Endothelial cell of umbilical vein (primary cell): ENCODE data around the gene MAP3K14. TPM values are rescaled to one million over a fixed set of nuclear protein-coding genes. Genes with fewer than 3 reads are reported as not detected.
A peak's percentile ranks its signal among the peaks of the same experiment; 100 is the strongest.

Source experiments
- BruUV-seq: library from RNA; stranded (reverse); fragments of 400-500 nt; replicated peaks from 2 replicates; lab custom pipeline; 2021; lab: Mats Ljungman, UMichigan
- CTCF ChIA-PET: fragments of 300-600, 350-600 bp; sonication (Branson Sonifier 250); formaldehyde crosslinking; loops from one replicate; lab custom pipeline; 2021; ENCODE audit warnings: antibody characterized with exemption, inconsistent platforms; lab: Charles Lee
- POLR2A ChIA-PET: fragments of 300-600, 350-600 bp; sonication (Branson Sonifier 250); formaldehyde crosslinking; loops from one replicate; lab custom pipeline; 2021; ENCODE audit warnings: antibody characterized with exemption, inconsistent platforms; lab: Charles Lee
- DNase-seq: peaks from one replicate; pipeline ENCODE4 v3.0.0-alpha.2; 2011; ENCODE audit warnings: low read depth, low spot score
- FAIRE-seq: peaks from 2 replicates; lab custom pipeline; 2011; peaks lifted over from hg19 to GRCh38; lab: Jason Lieb, UNC
- H2AFZ ChIP-seq: 2 replicates; pipeline ENCODE4 v1.6.0; 2012; ENCODE audit warnings: low read depth, low read length, control low read depth, inconsistent platforms
- H3K27ac ChIP-seq: 2 replicates; pipeline ENCODE4 v1.5.1; 2011; ENCODE audit warnings: low read depth, mild to moderate bottlenecking, control low read depth, low read length, moderate library complexity; ENCODE audit not compliant: insufficient read depth
- H3K27me3 ChIP-seq, 2 experiments: 2 replicates each; pipeline versions ENCODE4 v1.6.0 to v1.6.1; 2011; ENCODE audit warnings: low read length in 2 of 2, mixed read lengths in 1 of 2; ENCODE audit not compliant: control insufficient read depth in 2 of 2, insufficient read depth in 2 of 2
- H3K36me3 ChIP-seq, 2 experiments: 2 replicates in 1 of 2; 3 replicates in 1 of 2; pipeline ENCODE4 v1.5.1; 2011; ENCODE audit warnings: low read length in 2 of 2, mild to moderate bottlenecking in 1 of 2, moderate library complexity in 1 of 2; ENCODE audit not compliant: control insufficient read depth in 2 of 2, insufficient read depth in 2 of 2; ENCODE audit errors: extremely low read depth in 1 of 2
- H3K4me1 ChIP-seq: 3 replicates; pipeline ENCODE4 v1.5.1; 2011; ENCODE audit warnings: mild to moderate bottlenecking, low read length; ENCODE audit not compliant: control insufficient read depth, insufficient read depth; ENCODE audit errors: extremely low read depth
- H3K4me2 ChIP-seq: 2 replicates; pipeline ENCODE4 v1.6.1; 2011; ENCODE audit warnings: low read length, control low read depth, mixed read lengths; ENCODE audit not compliant: insufficient read depth
- H3K4me3 ChIP-seq, 3 experiments: fragments of 200-600 bp in 1 of 3; sonication (generic), shearing (Covaris generic) in 1 of 3; replicated peaks in 1 of 3; 2 replicates each; pipeline ENCODE4 v1.5.1; 2011 to 2016; ENCODE audit warnings: control low read depth in 3 of 3, low read length in 3 of 3, mild to moderate bottlenecking in 2 of 3, inconsistent platforms in 1 of 3, low read depth in 1 of 3, moderate library complexity in 1 of 3; ENCODE audit not compliant: insufficient read depth in 1 of 3
- H3K79me2 ChIP-seq: 2 replicates; pipeline ENCODE4 v1.6.0; 2012; ENCODE audit warnings: low read length, inconsistent platforms; ENCODE audit not compliant: control insufficient read depth, insufficient read depth
- H3K9ac ChIP-seq: replicated peaks from 2 replicates; pipeline ENCODE3; 2011; ENCODE audit warnings: low read length, control low read depth; ENCODE audit not compliant: insufficient read depth; ENCODE audit errors: extremely low read depth
- H3K9me1 ChIP-seq: replicated peaks from 3 replicates; pipeline ENCODE4 v1.6.0; 2011; ENCODE audit warnings: mild to moderate bottlenecking, low read length; ENCODE audit not compliant: control insufficient read depth, insufficient read depth; ENCODE audit errors: extremely low read depth
- H3K9me3 ChIP-seq: replicated peaks from 2 replicates; pipeline ENCODE4 v1.5.1; 2012; ENCODE audit warnings: low read length, inconsistent platforms; ENCODE audit not compliant: control insufficient read depth, insufficient read depth
- H4K20me1 ChIP-seq: replicated peaks from 2 replicates; pipeline ENCODE3; 2011; ENCODE audit warnings: mild to moderate bottlenecking, low read length; ENCODE audit not compliant: control insufficient read depth, insufficient read depth; ENCODE audit errors: extremely low read depth
- CTCF ChIP-seq, 2 donors: IDR thresholded peaks; 1 replicate in 1 of 2; 2 replicates in 1 of 2; pipeline ENCODE4 v1.5.1; 2011; ENCODE audit warnings: low read length in 2 of 2, mild to moderate bottlenecking in 2 of 2, moderate library complexity in 2 of 2, control low read depth in 1 of 2, inconsistent platforms in 1 of 2, low read depth in 1 of 2; ENCODE audit not compliant: insufficient read depth in 1 of 2; ENCODE audit errors: extremely low read depth in 1 of 2
- EZH2 ChIP-seq: IDR thresholded peaks from 2 replicates; pipeline ENCODE4 v1.6.1; 2012; ENCODE audit warnings: borderline replicate concordance, low read depth, mild to moderate bottlenecking, moderate library complexity, low read length, inconsistent platforms; ENCODE audit not compliant: severe bottlenecking
- JUN ChIP-seq: IDR thresholded peaks from 2 replicates; pipeline ENCODE4 v1.6.1; 2011; ENCODE audit warnings: borderline replicate concordance, low read depth; ENCODE audit not compliant: insufficient read length, insufficient read depth
- POLR2A ChIP-seq: IDR thresholded peaks from 2 replicates; pipeline ENCODE4 v1.6.1; 2012; ENCODE audit warnings: low read depth, mild to moderate bottlenecking, control low read depth, low read length
- POLR2AphosphoS5 ChIP-seq: IDR thresholded peaks from 2 replicates; pipeline ENCODE4 v1.6.1; 2012; ENCODE audit warnings: low read depth, mild to moderate bottlenecking, control low read depth, low read length, moderate library complexity; ENCODE audit not compliant: insufficient read depth
- dilution Hi-C: fragments of 300-500 bp; cut with MboI; formaldehyde crosslinking; loops from one replicate; pipeline ENCODE4 v1.15.0; 2019; ENCODE audit warnings: low sequenced_read_pairs; ENCODE audit not compliant: extremely low pct_ligation_motif_present
- intact Hi-C: fragments of 100-400 bp; cut with micrococcal nuclease; formaldehyde crosslinking; loops from one replicate; pipeline ENCODE4 v1.10.0; 2022
- polyA plus RNA-seq, 4 experiments: library from polyadenylated mRNA; depleted of rRNA in 3 of 4; stranded (reverse) in 3 of 4; unstranded in 1 of 4; fragments of >200 nt; gene quantifications; 2 replicates each; pipeline versions ENCODE4 v1.2.1 to v1.2.3, GENCODE V29; 2011 to 2012; ENCODE audit warnings: missing spikeins in 1 of 4
- total RNA-seq: library from RNA; stranded (reverse); gene quantifications from 2 replicates; pipeline ENCODE4 v1.2.3, GENCODE V29; 2021
- TF ChIP-seq, protein P1 (sequence below): IDR thresholded peaks from 2 replicates; pipeline ENCODE4 v1.6.1; 2011; ENCODE audit not compliant: insufficient read depth, insufficient read length

MAP3K14 gene
- total and polyA plus RNA-seq, 2 donors (not counting 3 experiments of a cell fraction or from before 2014, with no cell fraction given), result 5.4 to 9.8 TPM

- Histone ChIP-seq H4K20me1 (no peaks in the 10 kb centered on the region), H3K4me1 (peaks cover 12% of the 10 kb centered on the region), H3K4me2 (no peak overlapping the region), H3K27ac (no peak overlapping the region), H3K36me3 (peaks cover 13 to 42% of the 10 kb centered on the region in 2 experiments), H3K79me2 (no peaks in the 10 kb centered on the region), H2AFZ (no peak overlapping the region), H3K9ac (no peak overlapping the region), H3K9me1 (no peaks in the 10 kb centered on the region), H3K4me3 (no peak overlapping the region), H3K9me3 (no peaks in the 10 kb centered on the region), H3K27me3 (no peaks in the 10 kb centered on the region)
- ChIA-PET CTCF (interaction anchor here (1.1 to 1.6 kb wide), 4 partner anchors 16 to 52 kb away, joined by 4 to 7 read pairs (median 5); partner anchors contain the start of gene MAP3K14), POLR2A (no interaction called here)
- FAIRE-seq, result no peak
- dilution Hi-C loops, result no loop called here
- no peak for DNase-seq
- no TSS peak for BruUV-seq
- TF ChIP-seq POLR2AphosphoS5, result no peak
- TF ChIP-seq, protein P1, sequence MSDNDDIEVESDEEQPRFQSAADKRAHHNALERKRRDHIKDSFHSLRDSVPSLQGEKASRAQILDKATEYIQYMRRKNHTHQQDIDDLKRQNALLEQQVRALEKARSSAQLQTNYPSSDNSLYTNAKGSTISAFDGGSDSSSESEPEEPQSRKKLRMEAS, result no peak
- intact Hi-C loops, result no loop called here
Measured at GRCh38 chr17:45271603-45272002, 45.2 kb downstream of the MAP3K14 start.

DNA sequence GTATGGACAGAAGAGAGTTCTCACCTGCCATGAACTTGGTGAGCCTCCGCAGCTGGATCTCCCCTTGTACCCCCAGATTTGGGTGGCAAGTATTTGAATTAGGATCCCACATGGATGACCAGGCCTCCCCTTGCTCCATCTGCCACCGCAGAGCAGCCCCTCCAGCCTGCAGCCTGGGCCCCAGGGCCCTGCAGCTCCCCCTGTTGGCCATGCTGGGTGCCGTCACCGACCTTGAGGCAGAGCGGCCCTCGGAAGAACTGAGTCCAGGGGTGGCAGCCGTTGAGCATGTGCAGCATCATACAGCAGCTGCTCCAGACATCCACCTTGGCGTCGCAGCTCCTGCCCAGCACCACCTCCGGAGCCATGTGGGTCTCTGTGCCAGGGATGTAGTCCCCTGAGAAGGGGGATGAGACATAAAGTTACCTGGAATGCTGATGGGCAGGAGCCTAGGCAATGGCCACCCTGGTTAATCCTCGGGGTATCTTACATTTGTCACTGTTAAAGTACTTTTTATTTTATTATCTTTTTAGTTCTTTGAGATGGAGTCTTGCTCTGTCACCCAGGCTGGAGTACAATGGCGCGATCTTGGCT is 45.9 kb downstream of the MAP3K14 start:
- FAIRE-seq, result no peak

More for the DNA sequence above, 45.9 kb downstream of the MAP3K14 start:
- TF ChIP-seq CTCF (IDR thresholded peaks at IDR 0.05; ENCODE audit: extremely low read depth in 1 of 2, insufficient read depth in 1 of 2, low read depth in 1 of 2, low read length in 2 of 2), result peak; percentile 66 to 74
- no peak for TF ChIP-seq POLR2A
- no peak for TF ChIP-seq POLR2AphosphoS5
- TF ChIP-seq JUN, result no peak
- TF ChIP-seq EZH2, result no peak
- intact Hi-C loops, result no loop called here
- H3K4me2 ChIP-seq, result no peak overlapping the region
- H3K9me1 ChIP-seq, result no peaks in the 10 kb centered on the region
- dilution Hi-C loops, result no loop called here
- H3K9me3 ChIP-seq, result no peaks in the 10 kb centered on the region
- H3K27me3 ChIP-seq, result no peaks in the 10 kb centered on the region
- no peak overlapping the region for H3K9ac ChIP-seq
- BruUV-seq, result no TSS peak
- no peak overlapping the region for H3K27ac ChIP-seq
- ChIA-PET CTCF (interaction anchor here (0.6 to 1.6 kb wide), 9 partner anchors 12 to 114 kb away, joined by 3 to 7 read pairs (median 4); partner anchors contain the start of gene MAP3K14), POLR2A (no interaction called here)
- peaks cover 12% of the 10 kb centered on the region for H3K4me1 ChIP-seq
- no peak for DNase-seq
- H2AFZ ChIP-seq, result no peak overlapping the region
- no peaks in the 10 kb centered on the region for H3K79me2 ChIP-seq
- no peak overlapping the region for H3K4me3 ChIP-seq
- H4K20me1 ChIP-seq, result no peaks in the 10 kb centered on the region
- H3K36me3 ChIP-seq, result peaks cover 11 to 47% of the 10 kb centered on the region in 2 experiments
